ENCODE measurements around the gene GAPDH.

- no peak for TF ChIP-seq ZNF274 (IDR thresholded peaks at IDR 0.05; ENCODE audit: low read depth, low read length)
- TF ChIP-seq SUZ12 (IDR thresholded peaks at IDR 0.05; ENCODE audit: extremely low read depth, insufficient read depth, insufficient read length) = no peak
Observed at GRCh38 chr12:6560501-6561205, 26.3 kb downstream of the GAPDH start.

Measured in NT2/D1 (cell line).